Caco-2 (cell line): ENCODE measurements around the gene IL18R1. TPM values are rescaled to one million over a fixed set of nuclear protein-coding genes. Genes with fewer than 3 reads are reported as not detected.

Experiments
- BruUV-seq: library from RNA; stranded (reverse); fragments of 400-500 nt; replicated peaks from 2 replicates; lab custom pipeline; 2021; lab: Mats Ljungman, UMichigan
- CTCF ChIA-PET: fragments of 300-600 bp; sonication (Branson Sonifier 250); formaldehyde crosslinking; loops from one replicate; lab custom pipeline; 2022; ENCODE audit warnings: antibody characterized with exemption; lab: Charles Lee
- POLR2A ChIA-PET: fragments of 300-600 bp; sonication (Branson Sonifier 250); formaldehyde crosslinking; loops from one replicate; lab custom pipeline; 2022; ENCODE audit warnings: antibody characterized with exemption; lab: Charles Lee
- DNase-seq, 2 experiments: peaks; one replicate each; pipeline versions ENCODE4 v3.0.0 to v3.0.0-alpha.2; 2020 to 2022
- H3K27me3 ChIP-seq: replicated peaks from 2 replicates; pipeline ENCODE4 v1.6.0; 2011; ENCODE audit warnings: low read length; ENCODE audit not compliant: control insufficient read depth, insufficient read depth
- H3K36me3 ChIP-seq: 2 replicates; pipeline ENCODE4 v1.5.1; 2011; ENCODE audit warnings: low read length; ENCODE audit not compliant: control insufficient read depth, insufficient read depth
- H3K4me1 ChIP-seq: fragments of 250-450 bp; sonication (Bioruptor Pico); 2 replicates; pipeline ENCODE4 v1.5.1; 2020; ENCODE audit warnings: mild to moderate bottlenecking
- H3K4me3 ChIP-seq: 2 replicates; pipeline ENCODE4 v1.5.1; 2011; ENCODE audit warnings: low read depth, mild to moderate bottlenecking, control low read depth, low read length
- H3K9me3 ChIP-seq: fragments of 250-450 bp; sonication (Bioruptor Pico); 2 replicates; pipeline ENCODE4 v1.5.1; 2020; ENCODE audit warnings: mild to moderate bottlenecking, moderate library complexity
- H3K27ac Mint-ChIP-seq: one replicate; pipeline ENCODE4 v1.8.0; 2022; ENCODE audit warnings: mixed read lengths; ENCODE audit not compliant: unreplicated experiment
- H3K27me3 Mint-ChIP-seq: one replicate; pipeline ENCODE4 v1.8.0; 2022; ENCODE audit warnings: mixed read lengths; ENCODE audit not compliant: insufficient read depth, unreplicated experiment
- H3K36me3 Mint-ChIP-seq: one replicate; pipeline ENCODE4 v1.8.0; 2022; ENCODE audit warnings: mild to moderate bottlenecking, mixed read lengths; ENCODE audit not compliant: insufficient read depth, unreplicated experiment
- H3K4me1 Mint-ChIP-seq: one replicate; pipeline ENCODE4 v1.8.0; 2022; ENCODE audit warnings: low read depth, mixed read lengths; ENCODE audit not compliant: unreplicated experiment
- H3K4me3 Mint-ChIP-seq: one replicate; pipeline ENCODE4 v1.8.0; 2022; ENCODE audit warnings: mild to moderate bottlenecking, moderate library complexity, mixed read lengths; ENCODE audit not compliant: unreplicated experiment
- H3K9me3 Mint-ChIP-seq: one replicate; pipeline ENCODE4 v1.8.0; 2022; ENCODE audit warnings: mixed read lengths; ENCODE audit not compliant: unreplicated experiment
- CTCF ChIP-seq, 2 experiments: fragments of 200-600 bp in 1 of 2; IDR thresholded peaks; 1 replicate in 1 of 2; 2 replicates in 1 of 2; pipeline versions ENCODE4 v1.5.1 to v1.8.0; 2011 to 2022; ENCODE audit warnings: antibody characterized with exemption in 1 of 2, control low read depth in 1 of 2, inconsistent platforms in 1 of 2, low read depth in 1 of 2, low read length in 1 of 2, mild to moderate bottlenecking in 1 of 2, moderate library complexity in 1 of 2; ENCODE audit not compliant: insufficient read depth in 1 of 2, severe bottlenecking in 1 of 2, unreplicated experiment in 1 of 2
- intact Hi-C: fragments of 100-400 bp; cut with micrococcal nuclease; formaldehyde crosslinking; loops from one replicate; pipeline ENCODE4 v1.10.0; 2022; ENCODE audit not compliant: unreplicated experiment
- total RNA-seq: library from RNA; stranded (reverse); gene quantifications from 2 replicates; pipeline ENCODE4 v1.2.3, GENCODE V29; 2022

The IL18R1 gene
- total RNA-seq, 1 experiment from 2014 or later, result not detected

- ChIA-PET CTCF (no interaction called here), POLR2A (no interaction called here)
- intact Hi-C loops, result no loop called here
- H3K27me3 ChIP-seq, result peaks cover 2% of the 10 kb centered on the region; the same call in 1 of the 2 replicates
- no peak overlapping the region for H3K4me3 ChIP-seq
- no TSS peak for BruUV-seq
- Mint-ChIP-seq H3K27me3 (peaks cover 21% of the 10 kb centered on the region), H3K4me3 (no peak overlapping the region), H3K4me1 (no peaks in the 10 kb centered on the region), H3K36me3 (no peaks in the 10 kb centered on the region), H3K9me3 (no peaks in the 10 kb centered on the region), H3K27ac (no peak overlapping the region)
- H3K4me1 ChIP-seq, result no peaks in the 10 kb centered on the region
- no peak for TF ChIP-seq CTCF (IDR thresholded peaks at IDR 0.05; ENCODE audit: insufficient read depth in 1 of 2, low read depth in 1 of 2, low read length in 1 of 2, severe bottlenecking in 1 of 2, unreplicated experiment in 1 of 2)
- H3K9me3 ChIP-seq, result no peaks in the 10 kb centered on the region; the same call in 1 of the 2 replicates
- DNase-seq, result no peak
- no peaks in the 10 kb centered on the region for H3K36me3 ChIP-seq
Measured at GRCh38 chr2:102425441-102426132, 70.0 kb downstream of the IL18R1 start.

- Mint-ChIP-seq H3K9me3 (no peaks in the 10 kb centered on the region), H3K27me3 (peaks cover 17% of the 10 kb centered on the region), H3K4me1 (no peaks in the 10 kb centered on the region), H3K36me3 (no peaks in the 10 kb centered on the region), H3K4me3 (no peak overlapping the region), H3K27ac (no peak overlapping the region)
- DNase-seq, result no peak
- Histone ChIP-seq H3K4me3 (no peak overlapping the region), H3K4me1 (no peaks in the 10 kb centered on the region), H3K36me3 (no peaks in the 10 kb centered on the region), H3K27me3 (no peaks in the 10 kb centered on the region; the same call in 1 of the 2 replicates), H3K9me3 (no peaks in the 10 kb centered on the region; the same call in 1 of the 2 replicates)
- BruUV-seq, result no TSS peak
- intact Hi-C loops, result no loop called here
- TF ChIP-seq CTCF (IDR thresholded peaks at IDR 0.05; ENCODE audit: insufficient read depth in 1 of 2, low read depth in 1 of 2, low read length in 1 of 2, severe bottlenecking in 1 of 2, unreplicated experiment in 1 of 2), result no peak
- POLR2A ChIA-PET, result no interaction called here
- CTCF ChIA-PET, result no interaction called here
Measured at GRCh38 chr2:102427249-102427648, 71.7 kb downstream of the IL18R1 start.

GRCh38 chr2:102428573-102428972 is 73.0 kb downstream of the IL18R1 start:
- TF ChIP-seq CTCF (IDR thresholded peaks at IDR 0.05; ENCODE audit: insufficient read depth in 1 of 2, low read depth in 1 of 2, low read length in 1 of 2, severe bottlenecking in 1 of 2, unreplicated experiment in 1 of 2), result no peak
- no peaks in the 10 kb centered on the region for H3K36me3 ChIP-seq
- H3K27me3 Mint-ChIP-seq, result peaks cover 14% of the 10 kb centered on the region
- no peaks in the 10 kb centered on the region for H3K4me1 ChIP-seq
- H3K4me1 Mint-ChIP-seq, result no peaks in the 10 kb centered on the region
- ChIA-PET CTCF (no interaction called here), POLR2A (no interaction called here)
- no TSS peak for BruUV-seq
- no peak for DNase-seq
- no peaks in the 10 kb centered on the region for H3K9me3 Mint-ChIP-seq
- H3K27ac Mint-ChIP-seq, result no peak overlapping the region
- intact Hi-C loops, result no loop called here
- no peaks in the 10 kb centered on the region; the same call in 1 of the 2 replicates for H3K9me3 ChIP-seq
- no peaks in the 10 kb centered on the region; the same call in 1 of the 2 replicates for H3K27me3 ChIP-seq
- H3K4me3 ChIP-seq, result no peak overlapping the region
- no peaks in the 10 kb centered on the region for H3K36me3 Mint-ChIP-seq
- no peak overlapping the region for H3K4me3 Mint-ChIP-seq
